LNCAP (cell line): ENCODE data around the gene DOCK4.

Experiments used
- CTCF ChIP-seq: fragments of 450-650 bp; IDR thresholded peaks from 2 replicates; pipeline ENCODE4 v1.5.1; 2017; ENCODE audit warnings: mild to moderate bottlenecking

The DOCK4 gene

GRCh38 chr7:111802194-111802772 lies 403.9 kb downstream of the DOCK4 start:
- TF ChIP-seq CTCF: no peak

- no peak for TF ChIP-seq CTCF
These were observed 404.9 kb downstream of the DOCK4 start for GRCh38 chr7:111801277-111801676.

GRCh38 chr7:111796671-111797070 lies 409.5 kb downstream of the DOCK4 start:
- TF ChIP-seq CTCF: no peak

- TF ChIP-seq CTCF: no peak
These were observed 416.3 kb downstream of the DOCK4 start for GRCh38 chr7:111789870-111790269.

- TF ChIP-seq CTCF: no peak
These were observed 417.2 kb downstream of the DOCK4 start for GRCh38 chr7:111789048-111789320.

GRCh38 chr7:111788286-111789047 lies 417.7 kb downstream of the DOCK4 start:
- TF ChIP-seq CTCF: no peak

- TF ChIP-seq CTCF: no peak
These were observed 418.5 kb downstream of the DOCK4 start for GRCh38 chr7:111787741-111788140.
